IMR-90 (cell line): ENCODE results near the gene TXNRD1. TPM values are rescaled to one million over a fixed set of nuclear protein-coding genes. Genes with fewer than 3 reads are reported as not detected.

Experiments used
- ATAC-seq: fragments of 200-7000 bp; cut with Tn5 transposase; 2 replicates; pipeline ENCODE4 v1.9.1; 2020; ENCODE audit warnings: low read depth, mild to moderate bottlenecking, moderate library complexity
- BruUV-seq: library from RNA; stranded (reverse); fragments of 400-500 nt; replicated peaks from 2 replicates; lab custom pipeline; 2021; lab: Mats Ljungman, UMichigan
- CTCF ChIA-PET: fragments of 300-600 bp; formaldehyde crosslinking; extraction: SDS; loops from one replicate; lab custom pipeline; 2021; ENCODE audit warnings: antibody characterized with exemption; lab: Yijun Ruan, JAX
- POLR2A ChIA-PET: fragments of 300-600 bp; sonication (Branson Sonifier 250); formaldehyde crosslinking; loops from one replicate; lab custom pipeline; 2022; ENCODE audit warnings: antibody characterized with exemption; ENCODE audit not compliant: unreplicated experiment; lab: Charles Lee
- DNase-seq: peaks from one replicate; pipeline ENCODE4 v3.0.0; 2013
- H2AFZ ChIP-seq: replicated peaks from 2 replicates; pipeline ENCODE3; 2013; ENCODE audit warnings: low read length, mild to moderate bottlenecking; ENCODE audit not compliant: poor library complexity
- H2AK5ac ChIP-seq: 2 replicates; pipeline ENCODE4 v1.6.1; 2013; ENCODE audit warnings: low read depth, low read length, inconsistent platforms
- H2AK9ac ChIP-seq: replicated peaks from 2 replicates; pipeline ENCODE3; 2013; ENCODE audit warnings: mild to moderate bottlenecking, low read depth, low read length, moderate library complexity; ENCODE audit not compliant: poor library complexity
- H2BK120ac ChIP-seq: 2 replicates; pipeline ENCODE4 v1.6.1; 2013; ENCODE audit warnings: low read depth, low read length, inconsistent platforms
- H2BK15ac ChIP-seq: 3 replicates; pipeline ENCODE4 v1.6.1; 2013; ENCODE audit warnings: low read depth, low read length, inconsistent platforms
- H2BK20ac ChIP-seq: 2 replicates; pipeline ENCODE4 v1.6.1; 2013; ENCODE audit warnings: low read depth, mild to moderate bottlenecking, inconsistent platforms, low read length, moderate library complexity
- H2BK5ac ChIP-seq: 2 replicates; pipeline ENCODE4 v1.6.1; 2013; ENCODE audit warnings: mild to moderate bottlenecking, low read depth, low read length, inconsistent platforms; ENCODE audit not compliant: poor library complexity, severe bottlenecking
- H3K14ac ChIP-seq: replicated peaks from 2 replicates; pipeline ENCODE4 v1.6.1; 2013; ENCODE audit warnings: low read depth, low read length, inconsistent platforms
- H3K18ac ChIP-seq: 2 replicates; pipeline ENCODE4 v1.6.1; 2013; ENCODE audit warnings: low read depth, low read length, control low read depth
- H3K23ac ChIP-seq: 2 replicates; pipeline ENCODE4 v1.6.1; 2013; ENCODE audit warnings: low read depth, low read length, inconsistent platforms
- H3K27ac ChIP-seq: 2 replicates; pipeline ENCODE4 v1.5.1; 2013; ENCODE audit warnings: mild to moderate bottlenecking, control low read depth, low read length; ENCODE audit not compliant: insufficient read depth
- H3K27me3 ChIP-seq: 2 replicates; pipeline ENCODE4 v1.6.1; 2013; ENCODE audit warnings: low read length; ENCODE audit not compliant: control insufficient read depth, insufficient read depth
- H3K36me3 ChIP-seq: 2 replicates; pipeline ENCODE4 v1.6.1; 2013; ENCODE audit warnings: low read length, mixed read lengths; ENCODE audit not compliant: control insufficient read depth, insufficient read depth
- H3K4ac ChIP-seq: 2 replicates; pipeline ENCODE4 v1.6.1; 2013; ENCODE audit warnings: low read depth, low read length, inconsistent platforms
- H3K4me1 ChIP-seq: 2 replicates; pipeline ENCODE4 v1.6.1; 2013; ENCODE audit warnings: low read length, mixed read lengths; ENCODE audit not compliant: control insufficient read depth, insufficient read depth
- H3K4me2 ChIP-seq: 2 replicates; pipeline ENCODE4 v1.6.1; 2013; ENCODE audit warnings: low read depth, mild to moderate bottlenecking, control low read depth, low read length, moderate library complexity
- H3K4me3 ChIP-seq: 2 replicates; pipeline ENCODE4 v1.5.1; 2013; ENCODE audit warnings: low read depth, mild to moderate bottlenecking, control low read depth, low read length, moderate library complexity; ENCODE audit not compliant: insufficient read depth
- H3K56ac ChIP-seq: 2 replicates; pipeline ENCODE4 v1.6.1; 2013; ENCODE audit warnings: low read length, inconsistent platforms; ENCODE audit not compliant: insufficient read depth; ENCODE audit errors: extremely low read depth
- H3K79me1 ChIP-seq, 2 experiments: 2 replicates each; pipeline ENCODE4 v1.6.1; 2013; ENCODE audit warnings: low read length in 2 of 2, inconsistent platforms in 1 of 2, low read depth in 1 of 2
- H3K9ac ChIP-seq: 2 replicates; pipeline ENCODE4 v1.6.1; 2013; ENCODE audit warnings: low read depth, low read length, control low read depth
- H3K9me1 ChIP-seq: 2 replicates; pipeline ENCODE4 v1.6.1; 2013; ENCODE audit warnings: low read length, inconsistent platforms; ENCODE audit not compliant: insufficient read depth
- H3K9me3 ChIP-seq: 2 replicates; pipeline ENCODE4 v1.6.1; 2013; ENCODE audit warnings: low read length; ENCODE audit not compliant: control insufficient read depth, insufficient read depth
- H4K20me1 ChIP-seq: 2 replicates; pipeline ENCODE4 v1.6.1; 2013; ENCODE audit warnings: low read length, inconsistent platforms; ENCODE audit not compliant: insufficient read depth
- H4K5ac ChIP-seq: 2 replicates; pipeline ENCODE4 v1.6.1; 2013; ENCODE audit warnings: mild to moderate bottlenecking, low read depth, low read length, control low read depth
- H4K8ac ChIP-seq, 2 experiments: 2 replicates each; pipeline ENCODE4 v1.6.1; 2013; ENCODE audit warnings: low read depth in 2 of 2, low read length in 2 of 2, control low read depth in 1 of 2, inconsistent platforms in 1 of 2
- H4K91ac ChIP-seq: 2 replicates; pipeline ENCODE4 v1.6.1; 2013; ENCODE audit warnings: low read depth, low read length, inconsistent platforms; ENCODE audit not compliant: insufficient read depth
- NFE2L2 ChIP-seq: fragments of 150-350 bp; IDR thresholded peaks from 2 replicates; pipeline ENCODE4 v1.6.1; 2016; ENCODE audit warnings: low read depth, mild to moderate bottlenecking, low read length
- POLR2A ChIP-seq: IDR thresholded peaks from 2 replicates; pipeline ENCODE4 v1.6.1; 2012; ENCODE audit warnings: mild to moderate bottlenecking, low read depth, low read length
- RCOR1 ChIP-seq: IDR thresholded peaks from 2 replicates; pipeline ENCODE4 v1.6.1; 2012; ENCODE audit warnings: mild to moderate bottlenecking, low read length, improper control_type of control experiment; ENCODE audit not compliant: insufficient replicate concordance
- SMC3 ChIP-seq: fragments of 150-350 bp; IDR thresholded peaks from 2 replicates; pipeline ENCODE4 v1.6.1; 2016; ENCODE audit warnings: low read depth, mild to moderate bottlenecking, antibody characterized with exemption, low read length, moderate library complexity
- WGBS, 2 experiments: methylation state at CpG; one replicate each; pipeline versions ENCODE4 v1.1.5 to v1.1.7; 2013; ENCODE audit warnings: missing lambda C conversion rate in 2 of 2; ENCODE audit not compliant: insufficient read length in 1 of 2; ENCODE audit errors: extremely low coverage in 2 of 2; 5-methylcytosine and 5-hydroxymethylcytosine counted together
- dilution Hi-C: fragments of 300-500 bp; cut with HindIII; formaldehyde crosslinking; loops from one replicate; pipeline ENCODE4 v1.14.3; 2018; ENCODE audit warnings: low sequenced_read_pairs; ENCODE audit not compliant: unreplicated experiment
- in situ Hi-C: fragments of 300-500 bp; cut with MboI; formaldehyde crosslinking; loops from 3 replicates; pipeline ENCODE4 v1.14.3; 2019; ENCODE audit warnings: low sequenced_read_pairs, inconsistent platforms, mixed read lengths
- intact Hi-C: fragments of 100-400 bp; cut with micrococcal nuclease; formaldehyde crosslinking; loops from 2 replicates; pipeline ENCODE4 v1.10.0; 2022
- polyA plus RNA-seq, 3 experiments: library from polyadenylated mRNA; depleted of rRNA; stranded (reverse); fragments of >200 nt; gene quantifications; 2 replicates each; pipeline ENCODE4 v1.2.3, GENCODE V29; 2012; ENCODE audit warnings: low replicate concordance in 1 of 3
- total RNA-seq: library from RNA; depleted of rRNA; stranded (reverse); fragments of >200 nt; gene quantifications from 2 replicates; pipeline ENCODE4 v1.2.3, GENCODE V29; 2012
- TF ChIP-seq, protein P1 (sequence below): fragments of 150-350 bp; IDR thresholded peaks from 2 replicates; pipeline ENCODE4 v1.6.1; 2017; ENCODE audit warnings: mild to moderate bottlenecking, antibody characterized with exemption, low read length, low read depth

TXNRD1 gene
- total and polyA plus RNA-seq, 2 of the 4 experiments (the other 2 are of a cell fraction): 379 to 582 TPM

DNA sequence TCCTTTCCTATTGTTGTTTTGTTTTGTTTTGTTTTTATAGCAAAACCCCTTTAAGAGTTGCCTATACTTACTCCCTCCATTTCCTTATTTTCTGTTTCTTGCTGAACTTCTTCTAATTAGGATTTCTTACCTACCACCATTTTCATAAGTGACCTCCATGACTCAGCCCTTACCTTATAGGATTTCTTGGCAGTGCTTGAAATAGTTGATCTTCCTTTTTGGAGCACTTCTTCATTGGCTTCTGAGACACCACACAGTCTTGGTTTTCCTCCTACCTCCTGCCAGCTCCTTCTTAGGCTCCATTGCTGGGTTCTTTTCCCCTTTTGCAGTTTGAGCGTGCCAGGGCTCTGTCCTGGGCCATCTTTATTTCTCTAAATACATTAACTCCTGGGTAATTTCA lies 64.5 kb downstream of the TXNRD1 start:
- peak overlapping the region; percentile 77 for H3K9ac ChIP-seq
- peaks cover 15% of the 10 kb centered on the region for H3K4me1 ChIP-seq
- H2BK120ac ChIP-seq: peak overlapping the region; percentile 97
- H3K9me1 ChIP-seq: 0 out of 2 replicates have a peak, but pooled peaks cover 5% of the 10 kb centered on the region
- H4K8ac ChIP-seq: peak overlapping the region; percentile 87 to 96
- peak overlapping the region; percentile 96 for H4K91ac ChIP-seq
- ChIA-PET CTCF (no interaction called here), POLR2A (interaction anchor here (0.5 kb wide), 1 partner anchor 42 kb away, joined by 3 read pairs; no protein-coding TSS in a partner anchor)
- peak overlapping the region; percentile 97 for H4K5ac ChIP-seq
- peak overlapping the region; percentile 98 for H2BK5ac ChIP-seq
- H3K79me1 ChIP-seq: peaks cover 10 to 40% of the 10 kb centered on the region in 2 experiments; a peak in 3 of 4 replicates
- BruUV-seq: TSS peak; percentile 90
- H2BK15ac ChIP-seq: peak overlapping the region; percentile 86
- H3K9me3 ChIP-seq: no peaks in the 10 kb centered on the region; the same call in 1 of the 2 replicates
- no peak overlapping the region for H2AFZ ChIP-seq
- peak overlapping the region; percentile 89 for H3K23ac ChIP-seq
- DNase-seq (no peak), ATAC-seq (peak; percentile 2)
- dilution Hi-C loops: no loop called here
- peak overlapping the region; percentile 83 for H2AK9ac ChIP-seq
- H3K36me3 ChIP-seq: no peaks in the 10 kb centered on the region
- H3K27ac ChIP-seq: peak overlapping the region; percentile 98
- peak overlapping the region; percentile 87 for H3K4me2 ChIP-seq
- peak overlapping the region; percentile 86 for H3K14ac ChIP-seq
- no peaks in the 10 kb centered on the region for H3K27me3 ChIP-seq
- H4K20me1 ChIP-seq: no peaks in the 10 kb centered on the region
- peak overlapping the region; percentile 100 for H3K18ac ChIP-seq
- intact Hi-C loops: loop anchor here (10.0 kb wide), 1 partner anchor 315 kb away; the partner anchor contains the start of gene TDG
- H3K4ac ChIP-seq: peak overlapping the region; percentile 98
- no peak for TF ChIP-seq POLR2A
- TF ChIP-seq RCOR1: no peak
- TF ChIP-seq, protein P1, sequence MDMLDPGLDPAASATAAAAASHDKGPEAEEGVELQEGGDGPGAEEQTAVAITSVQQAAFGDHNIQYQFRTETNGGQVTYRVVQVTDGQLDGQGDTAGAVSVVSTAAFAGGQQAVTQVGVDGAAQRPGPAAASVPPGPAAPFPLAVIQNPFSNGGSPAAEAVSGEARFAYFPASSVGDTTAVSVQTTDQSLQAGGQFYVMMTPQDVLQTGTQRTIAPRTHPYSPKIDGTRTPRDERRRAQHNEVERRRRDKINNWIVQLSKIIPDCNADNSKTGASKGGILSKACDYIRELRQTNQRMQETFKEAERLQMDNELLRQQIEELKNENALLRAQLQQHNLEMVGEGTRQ: no peak
- TF ChIP-seq NFE2L2: no peak
- no peak for TF ChIP-seq SMC3
- peak overlapping the region; percentile 97 for H2BK20ac ChIP-seq
- peak overlapping the region; percentile 42; the same call in 1 of the 2 replicates for H3K4me3 ChIP-seq
- in situ Hi-C loops: no loop called here
- WGBS, 2 experiments: no CpG with 5 or more reads among the region's 1 CpG
- H3K56ac ChIP-seq: peak overlapping the region; percentile 89
- H2AK5ac ChIP-seq: peak overlapping the region; percentile 79
